RWPE1 (cell line): ENCODE data around the gene TMBIM4.
A peak's percentile ranks its signal among the peaks of the same experiment; 100 is the strongest.

Experiments used
- CTCF ChIA-PET: fragments of 350-600 bp; sonication (Branson Sonifier 250); formaldehyde crosslinking; extraction: SDS; loops from one replicate; lab custom pipeline; 2021; lab: Yijun Ruan, JAX
- POLR2A ChIA-PET: fragments of 400-600 bp; formaldehyde crosslinking; extraction: SDS; loops from one replicate; lab custom pipeline; 2020; ENCODE audit warnings: antibody characterized with exemption; ENCODE audit not compliant: low non-redundant PET; lab: Yijun Ruan, JAX
- DNase-seq: peaks from one replicate; pipeline ENCODE4 v3.0.0; 2012; ENCODE audit warnings: low spot score
- H3K27ac ChIP-seq: fragments of 450-650 bp; 2 replicates; pipeline ENCODE4 v1.5.1; 2017
- TF ChIP-seq, protein P1 (sequence below): fragments of 450-650 bp; conservative IDR thresholded peaks from 2 replicates; pipeline ENCODE4 v1.5.1; 2017; ENCODE audit warnings: low read depth, mild to moderate bottlenecking

TMBIM4 gene

DNA sequence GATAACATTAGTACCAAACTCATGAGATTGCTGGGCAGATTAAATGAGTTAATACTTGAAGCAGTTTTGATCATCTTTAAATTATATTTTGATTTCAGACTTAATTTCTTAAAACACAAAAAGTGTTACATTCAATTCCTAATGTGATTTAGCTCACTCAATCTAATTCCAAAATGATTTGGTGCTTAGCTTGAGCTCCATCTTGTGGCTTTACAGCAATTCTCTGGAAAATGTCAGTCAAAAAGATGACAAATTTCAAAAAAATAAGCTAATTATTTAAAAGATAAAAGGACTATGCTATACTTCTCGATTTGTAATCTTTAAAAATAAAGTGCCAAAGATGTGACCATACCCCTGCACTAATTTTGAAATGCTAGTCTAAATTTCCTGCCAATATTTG lies 49.3 kb downstream of the TMBIM4 start:
- no peak for DNase-seq
- TF ChIP-seq, protein P1, sequence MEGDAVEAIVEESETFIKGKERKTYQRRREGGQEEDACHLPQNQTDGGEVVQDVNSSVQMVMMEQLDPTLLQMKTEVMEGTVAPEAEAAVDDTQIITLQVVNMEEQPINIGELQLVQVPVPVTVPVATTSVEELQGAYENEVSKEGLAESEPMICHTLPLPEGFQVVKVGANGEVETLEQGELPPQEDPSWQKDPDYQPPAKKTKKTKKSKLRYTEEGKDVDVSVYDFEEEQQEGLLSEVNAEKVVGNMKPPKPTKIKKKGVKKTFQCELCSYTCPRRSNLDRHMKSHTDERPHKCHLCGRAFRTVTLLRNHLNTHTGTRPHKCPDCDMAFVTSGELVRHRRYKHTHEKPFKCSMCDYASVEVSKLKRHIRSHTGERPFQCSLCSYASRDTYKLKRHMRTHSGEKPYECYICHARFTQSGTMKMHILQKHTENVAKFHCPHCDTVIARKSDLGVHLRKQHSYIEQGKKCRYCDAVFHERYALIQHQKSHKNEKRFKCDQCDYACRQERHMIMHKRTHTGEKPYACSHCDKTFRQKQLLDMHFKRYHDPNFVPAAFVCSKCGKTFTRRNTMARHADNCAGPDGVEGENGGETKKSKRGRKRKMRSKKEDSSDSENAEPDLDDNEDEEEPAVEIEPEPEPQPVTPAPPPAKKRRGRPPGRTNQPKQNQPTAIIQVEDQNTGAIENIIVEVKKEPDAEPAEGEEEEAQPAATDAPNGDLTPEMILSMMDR: 0 out of 2 replicates have a peak, but pooled peaks have one; percentile 14
- ChIA-PET POLR2A (no interaction called here), CTCF (interaction anchor here (0.5 to 0.8 kb wide), 3 partner anchors 81 to 809 kb away, joined by 3 to 7 read pairs (median 3); no protein-coding TSS in a partner anchor)
- no peak overlapping the region for H3K27ac ChIP-seq

- TF ChIP-seq, protein P1: no peak
- no peak overlapping the region for H3K27ac ChIP-seq
- CTCF ChIA-PET: interaction anchor here (1.0 kb wide), 1 partner anchor 12 kb away, joined by 3 read pairs; no protein-coding TSS in a partner anchor
- POLR2A ChIA-PET: no interaction called here
- DNase-seq: no peak
Measured at GRCh38 chr12:66119870-66120241, 49.9 kb downstream of the TMBIM4 start.

- ChIA-PET CTCF (interaction anchor here (0.6 to 1.0 kb wide), 2 partner anchors 12 to 479 kb away, joined by 3 read pairs; no protein-coding TSS in a partner anchor), POLR2A (no interaction called here)
Measured at GRCh38 chr12:66119229-66119869, 50.4 kb downstream of the TMBIM4 start.

GRCh38 chr12:66118240-66118891 lies 51.4 kb downstream of the TMBIM4 start:
- TF ChIP-seq, protein P1: no peak
- no peak for DNase-seq
- H3K27ac ChIP-seq: no peak overlapping the region
- ChIA-PET CTCF (no interaction called here), POLR2A (no interaction called here)

More at GRCh38 chr12:66119229-66119869, 50.4 kb downstream of the TMBIM4 start:
- TF ChIP-seq, protein P1: no peak
- DNase-seq: no peak
- no peak overlapping the region for H3K27ac ChIP-seq

- TF ChIP-seq, protein P1: no peak
- ChIA-PET POLR2A (no interaction called here), CTCF (interaction anchor here (1.1 to 1.3 kb wide), 2 partner anchors 10 to 30 kb away, joined by 3 to 4 read pairs; no protein-coding TSS in a partner anchor)
- no peak for DNase-seq
- no peak overlapping the region for H3K27ac ChIP-seq
Measured at GRCh38 chr12:66117242-66117641, 52.6 kb downstream of the TMBIM4 start.

GRCh38 chr12:66115071-66115600 lies 54.7 kb downstream of the TMBIM4 start:
- POLR2A ChIA-PET: no interaction called here
- CTCF ChIA-PET: no interaction called here
- no peak overlapping the region for H3K27ac ChIP-seq
- no peak for DNase-seq
- TF ChIP-seq, protein P1: no peak
